Measurements from ENCODE around the gene NKX2-1. TPM values are rescaled to one million over a fixed set of nuclear protein-coding genes. Genes with fewer than 3 reads are reported as not detected.

NKX2-1 gene
- total RNA-seq, 2 donors from 2014 or later: 0.31 to 0.62 TPM

GRCh38 chr14:36518586-36519430 is 1.2 kb downstream of the NKX2-1 start:
- Histone ChIP-seq H3K4me1 (ENCODE audit: control insufficient read depth, insufficient read depth, low read length) (peaks cover 13% of the 10 kb centered on the region), H3K4me3 (ENCODE audit: low read length) (peak overlapping the region; percentile 73), H3K27me3 (ENCODE audit: control insufficient read depth, insufficient read depth, low read length, poor library complexity, severe bottlenecking) (peaks cover 99% of the 10 kb centered on the region), H3K27ac (ENCODE audit: low read depth, low read length) (no peak overlapping the region), H3K36me3 (ENCODE audit: control insufficient read depth, insufficient read depth, low read length) (no peaks in the 10 kb centered on the region), H3K9ac (ENCODE audit: extremely low read depth, low read length, poor library complexity, severe bottlenecking) (no peak overlapping the region), H3K9me3 (ENCODE audit: control insufficient read depth, low read length) (no peaks in the 10 kb centered on the region)
- 1 to 6% methylated on average over 22 to 79 of the region's 79 CpGs for WGBS, 2 experiments (ENCODE audit: insufficient coverage in 1 of 2, insufficient read length in 1 of 2)
- TF ChIP-seq CTCF (conservative IDR thresholded peaks at IDR 0.05): no peak
- peak; percentile 76 for DNase-seq
- peaks cover 42% of the 10 kb centered on the region for H3K4me1 Mint-ChIP-seq
- no peaks in the 10 kb centered on the region for H3K9me3 Mint-ChIP-seq
- H3K27ac Mint-ChIP-seq: no peak overlapping the region
- H3K4me3 Mint-ChIP-seq: peak overlapping the region; percentile 50
- H3K36me3 Mint-ChIP-seq (ENCODE audit: low read depth): no peaks in the 10 kb centered on the region
- peaks cover 98% of the 10 kb centered on the region for H3K27me3 Mint-ChIP-seq (ENCODE audit: insufficient read depth)

- peak overlapping the region; percentile 50 for H3K4me3 Mint-ChIP-seq
These were observed 1.9 kb downstream of the NKX2-1 start for GRCh38 chr14:36518031-36518585.

More at GRCh38 chr14:36518031-36518585, 1.9 kb downstream of the NKX2-1 start:
- 4 to 5% methylated on average over 3 to 34 of the region's 34 CpGs for WGBS, 2 experiments (ENCODE audit: insufficient coverage in 1 of 2, insufficient read length in 1 of 2)
- H3K9me3 Mint-ChIP-seq: no peaks in the 10 kb centered on the region
- H3K4me3 ChIP-seq (ENCODE audit: low read length): peak overlapping the region; percentile 73
- no peak overlapping the region for H3K27ac ChIP-seq (ENCODE audit: low read depth, low read length)
- peaks cover 99% of the 10 kb centered on the region for H3K27me3 ChIP-seq (ENCODE audit: control insufficient read depth, insufficient read depth, low read length, poor library complexity, severe bottlenecking)
- DNase-seq: peak; percentile 72
- H3K36me3 Mint-ChIP-seq (ENCODE audit: low read depth): no peaks in the 10 kb centered on the region
- peaks cover 46% of the 10 kb centered on the region for H3K4me1 Mint-ChIP-seq
- no peak for TF ChIP-seq CTCF (conservative IDR thresholded peaks at IDR 0.05)
- H3K4me1 ChIP-seq (ENCODE audit: control insufficient read depth, insufficient read depth, low read length): peaks cover 16% of the 10 kb centered on the region
- no peaks in the 10 kb centered on the region for H3K36me3 ChIP-seq (ENCODE audit: control insufficient read depth, insufficient read depth, low read length)
- H3K9me3 ChIP-seq (ENCODE audit: control insufficient read depth, low read length): no peaks in the 10 kb centered on the region
- H3K27me3 Mint-ChIP-seq (ENCODE audit: insufficient read depth): peaks cover 98% of the 10 kb centered on the region
- no peak overlapping the region for H3K27ac Mint-ChIP-seq
- H3K9ac ChIP-seq (ENCODE audit: extremely low read depth, low read length, poor library complexity, severe bottlenecking): no peak overlapping the region
